ENCODE data around the gene NPR1. TPM values are rescaled to one million over a fixed set of nuclear protein-coding genes. Genes with fewer than 3 reads are reported as not detected.

The NPR1 gene
- total and polyA plus RNA-seq, 2 of the 13 experiments (the other 11 are each of a cell fraction or from before 2014, with no cell fraction given) = not detected

GRCh38 chr1:153655333-153655732 lies 23.2 kb upstream of the NPR1 start (continued):
- no peak for TF ChIP-seq ZNF414 (CRISPR knock-in tag; IDR thresholded peaks at IDR 0.05)
- TF ChIP-seq ZNF747 (CRISPR knock-in tag; IDR thresholded peaks at IDR 0.05; ENCODE audit: borderline replicate concordance) = no peak
- TF ChIP-seq ZNF782 (CRISPR knock-in tag; IDR thresholded peaks at IDR 0.05; ENCODE audit: borderline replicate concordance) = no peak
- TF ChIP-seq ZBTB4 (CRISPR knock-in tag; IDR thresholded peaks at IDR 0.05; ENCODE audit: borderline replicate concordance) = no peak
- no peak for TF ChIP-seq HNRNPL (IDR thresholded peaks at IDR 0.05; ENCODE audit: low read depth, low read length)
- TF ChIP-seq ZNF557 (CRISPR knock-in tag; IDR thresholded peaks at IDR 0.05) = no peak
- no peak for TF ChIP-seq MXD4 (CRISPR knock-in tag; IDR thresholded peaks at IDR 0.05)
- no peak for TF ChIP-seq ZNF101 (CRISPR knock-in tag; IDR thresholded peaks at IDR 0.05; ENCODE audit: borderline replicate concordance, low read depth)
- TF ChIP-seq ZSCAN20 (CRISPR knock-in tag; IDR thresholded peaks at IDR 0.05; ENCODE audit: borderline replicate concordance) = no peak
- TF ChIP-seq, protein P1, sequence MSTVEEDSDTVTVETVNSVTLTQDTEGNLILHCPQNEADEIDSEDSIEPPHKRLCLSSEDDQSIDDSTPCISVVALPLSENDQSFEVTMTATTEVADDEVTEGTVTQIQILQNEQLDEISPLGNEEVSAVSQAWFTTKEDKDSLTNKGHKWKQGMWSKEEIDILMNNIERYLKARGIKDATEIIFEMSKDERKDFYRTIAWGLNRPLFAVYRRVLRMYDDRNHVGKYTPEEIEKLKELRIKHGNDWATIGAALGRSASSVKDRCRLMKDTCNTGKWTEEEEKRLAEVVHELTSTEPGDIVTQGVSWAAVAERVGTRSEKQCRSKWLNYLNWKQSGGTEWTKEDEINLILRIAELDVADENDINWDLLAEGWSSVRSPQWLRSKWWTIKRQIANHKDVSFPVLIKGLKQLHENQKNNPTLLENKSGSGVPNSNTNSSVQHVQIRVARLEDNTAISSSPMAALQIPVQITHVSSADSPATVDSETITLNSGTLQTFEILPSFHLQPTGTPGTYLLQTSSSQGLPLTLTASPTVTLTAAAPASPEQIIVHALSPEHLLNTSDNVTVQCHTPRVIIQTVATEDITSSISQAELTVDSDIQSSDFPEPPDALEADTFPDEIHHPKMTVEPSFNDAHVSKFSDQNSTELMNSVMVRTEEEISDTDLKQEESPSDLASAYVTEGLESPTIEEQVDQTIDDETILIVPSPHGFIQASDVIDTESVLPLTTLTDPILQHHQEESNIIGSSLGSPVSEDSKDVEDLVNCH (CRISPR knock-in tag; IDR thresholded peaks at IDR 0.05) = no peak
- no peak for TF ChIP-seq ZNF407 (CRISPR knock-in tag; IDR thresholded peaks at IDR 0.05; ENCODE audit: not compliant biosample characterization)
- TF ChIP-seq TBX2 (CRISPR knock-in tag; IDR thresholded peaks at IDR 0.05; ENCODE audit: borderline replicate concordance) = no peak
- TF ChIP-seq ETV5 (CRISPR knock-in tag; IDR thresholded peaks at IDR 0.05; ENCODE audit: borderline replicate concordance) = no peak
- TF ChIP-seq NFRKB (IDR thresholded peaks at IDR 0.05) = no peak

Measured in HepG2 (cell line).